HEK293 (cell line): Measurements from ENCODE around the gene WNT1.
A peak's percentile ranks its signal among the peaks of the same experiment; 100 is the strongest.

ENCODE experiments used
- BCL11A ChIP-seq: fragments of 450-650 bp; formaldehyde crosslinking; IDR thresholded peaks from 2 replicates; pipeline ENCODE4 v1.5.1; 2016; ENCODE audit warnings: low read depth, missing biosample characterization, missing genetic modification characterization
- FEZF1 ChIP-seq: fragments of 450-650 bp; formaldehyde crosslinking; IDR thresholded peaks from 2 replicates; pipeline ENCODE4 v1.5.1; 2016; ENCODE audit warnings: missing biosample characterization, missing genetic modification characterization
- GLI2 ChIP-seq: fragments of 450-650 bp; formaldehyde crosslinking; IDR thresholded peaks from 2 replicates; pipeline ENCODE4; 2017; ENCODE audit warnings: missing biosample characterization, missing genetic modification characterization, low read depth, borderline replicate concordance
- OSR2 ChIP-seq: fragments of 450-650 bp; formaldehyde crosslinking; IDR thresholded peaks from 2 replicates; pipeline ENCODE4 v1.5.1; 2016; ENCODE audit warnings: missing biosample characterization, missing genetic modification characterization
- PBX3 ChIP-seq: sonication (generic); formaldehyde crosslinking; IDR thresholded peaks from 2 replicates; pipeline ENCODE4 v1.8.1; 2022; ENCODE audit warnings: mild to moderate bottlenecking, moderate library complexity, missing genetic modification reagents
- SALL2 ChIP-seq: fragments of 450-650 bp; formaldehyde crosslinking; IDR thresholded peaks from 2 replicates; pipeline ENCODE4 v1.5.0; 2017; ENCODE audit warnings: missing biosample characterization, mild to moderate bottlenecking, missing genetic modification characterization, borderline replicate concordance
- SP2 ChIP-seq: fragments of 450-650 bp; formaldehyde crosslinking; IDR thresholded peaks from 2 replicates; pipeline ENCODE4 v1.5.1; 2016; ENCODE audit warnings: missing biosample characterization, missing genetic modification characterization
- TCF7L2 ChIP-seq: IDR thresholded peaks from 2 replicates; pipeline ENCODE4 v1.6.1; 2011; ENCODE audit warnings: low read depth, mild to moderate bottlenecking, inconsistent platforms, low read length, moderate library complexity, borderline replicate concordance
- TSHZ1 ChIP-seq: fragments of 450-650 bp; formaldehyde crosslinking; IDR thresholded peaks from 2 replicates; pipeline ENCODE4 v1.5.1; 2016; ENCODE audit warnings: missing biosample characterization, missing genetic modification characterization, borderline replicate concordance
- WT1 ChIP-seq: fragments of 450-650 bp; formaldehyde crosslinking; IDR thresholded peaks from 2 replicates; pipeline ENCODE4 v1.5.1; 2016; ENCODE audit warnings: missing biosample characterization, missing genetic modification characterization
- ZBTB49 ChIP-seq: fragments of 450-650 bp; formaldehyde crosslinking; IDR thresholded peaks from 2 replicates; pipeline ENCODE4 v1.5.1; 2016; ENCODE audit warnings: missing biosample characterization, missing genetic modification characterization, low read depth
- ZBTB8A ChIP-seq: fragments of 450-650 bp; formaldehyde crosslinking; IDR thresholded peaks from 2 replicates; pipeline ENCODE4 v1.5.1; 2016; ENCODE audit warnings: missing biosample characterization, missing genetic modification characterization
- ZEB2 ChIP-seq: fragments of 450-650 bp; formaldehyde crosslinking; IDR thresholded peaks from 2 replicates; pipeline ENCODE4 v1.5.1; 2016; ENCODE audit warnings: missing biosample characterization, missing genetic modification characterization
- ZFHX2 ChIP-seq: fragments of 450-650 bp; formaldehyde crosslinking; conservative IDR thresholded peaks from 2 replicates; pipeline ENCODE4 v1.5.1; 2016; ENCODE audit warnings: missing biosample characterization, missing genetic modification characterization
- ZFP41 ChIP-seq: fragments of 450-650 bp; formaldehyde crosslinking; IDR thresholded peaks from 2 replicates; pipeline ENCODE4 v1.5.1; 2016; ENCODE audit warnings: missing biosample characterization, missing genetic modification characterization, borderline replicate concordance
- ZNF155 ChIP-seq: fragments of 450-650 bp; formaldehyde crosslinking; IDR thresholded peaks from 2 replicates; pipeline ENCODE4 v1.5.1; 2016; ENCODE audit warnings: missing biosample characterization, missing genetic modification characterization
- ZNF214 ChIP-seq: fragments of 450-650 bp; formaldehyde crosslinking; IDR thresholded peaks from 2 replicates; pipeline ENCODE4 v1.5.1; 2017; ENCODE audit warnings: missing biosample characterization, mild to moderate bottlenecking, missing genetic modification characterization, borderline replicate concordance
- ZNF324 ChIP-seq: fragments of 450-650 bp; formaldehyde crosslinking; IDR thresholded peaks from 2 replicates; pipeline ENCODE4 v1.5.1; 2016; ENCODE audit warnings: missing biosample characterization, missing genetic modification characterization
- ZNF350 ChIP-seq: fragments of 450-650 bp; formaldehyde crosslinking; IDR thresholded peaks from 2 replicates; pipeline ENCODE4 v1.5.0; 2017; ENCODE audit warnings: missing biosample characterization, mild to moderate bottlenecking, missing genetic modification characterization
- ZNF394 ChIP-seq: fragments of 450-650 bp; formaldehyde crosslinking; IDR thresholded peaks from 2 replicates; pipeline ENCODE4 v1.5.1; 2016; ENCODE audit warnings: missing biosample characterization, missing genetic modification characterization, mild to moderate bottlenecking, moderate library complexity, borderline replicate concordance
- ZNF404 ChIP-seq: fragments of 450-650 bp; formaldehyde crosslinking; IDR thresholded peaks from 2 replicates; pipeline ENCODE4 v1.5.1; 2017; ENCODE audit warnings: missing biosample characterization, missing genetic modification characterization
- ZNF571 ChIP-seq: fragments of 450-650 bp; formaldehyde crosslinking; IDR thresholded peaks from 2 replicates; pipeline ENCODE4 v1.5.0; 2017; ENCODE audit warnings: missing biosample characterization, missing genetic modification characterization
- ZNF704 ChIP-seq: fragments of 450-650 bp; formaldehyde crosslinking; IDR thresholded peaks from 2 replicates; pipeline ENCODE4 v1.5.1; 2016; ENCODE audit warnings: missing biosample characterization, missing genetic modification characterization
- TF ChIP-seq, protein P1 (sequence below): fragments of 450-650 bp; formaldehyde crosslinking; IDR thresholded peaks from 2 replicates; pipeline ENCODE4 v1.5.1; 2017; ENCODE audit warnings: missing biosample characterization, missing genetic modification characterization
- TF ChIP-seq, protein P2 (sequence below): fragments of 450-650 bp; formaldehyde crosslinking; IDR thresholded peaks from 2 replicates; pipeline ENCODE4 v1.5.1; 2016; ENCODE audit warnings: missing biosample characterization, missing genetic modification characterization

The WNT1 gene

GRCh38 chr12:49019443-49020324 is 41.6 kb downstream of the WNT1 start (continued):
- peak; percentile 27; the same call in 1 of the 2 replicates for TF ChIP-seq OSR2 (tag by site-specific recombination)
- no peak for TF ChIP-seq SP2 (tag by site-specific recombination)
- no peak for TF ChIP-seq BCL11A (tag by site-specific recombination)
- no peak for TF ChIP-seq ZEB2
- TF ChIP-seq WT1, result 0 out of 2 replicates have a peak, but pooled peaks have one; percentile 24
- TF ChIP-seq GLI2 (tag by site-specific recombination), result no peak
- TF ChIP-seq ZNF214 (tag by site-specific recombination), result no peak
- TF ChIP-seq, protein P1, sequence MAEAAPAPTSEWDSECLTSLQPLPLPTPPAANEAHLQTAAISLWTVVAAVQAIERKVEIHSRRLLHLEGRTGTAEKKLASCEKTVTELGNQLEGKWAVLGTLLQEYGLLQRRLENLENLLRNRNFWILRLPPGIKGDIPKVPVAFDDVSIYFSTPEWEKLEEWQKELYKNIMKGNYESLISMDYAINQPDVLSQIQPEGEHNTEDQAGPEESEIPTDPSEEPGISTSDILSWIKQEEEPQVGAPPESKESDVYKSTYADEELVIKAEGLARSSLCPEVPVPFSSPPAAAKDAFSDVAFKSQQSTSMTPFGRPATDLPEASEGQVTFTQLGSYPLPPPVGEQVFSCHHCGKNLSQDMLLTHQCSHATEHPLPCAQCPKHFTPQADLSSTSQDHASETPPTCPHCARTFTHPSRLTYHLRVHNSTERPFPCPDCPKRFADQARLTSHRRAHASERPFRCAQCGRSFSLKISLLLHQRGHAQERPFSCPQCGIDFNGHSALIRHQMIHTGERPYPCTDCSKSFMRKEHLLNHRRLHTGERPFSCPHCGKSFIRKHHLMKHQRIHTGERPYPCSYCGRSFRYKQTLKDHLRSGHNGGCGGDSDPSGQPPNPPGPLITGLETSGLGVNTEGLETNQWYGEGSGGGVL, result 0 out of 2 replicates have a peak, but pooled peaks have one; percentile 19
- TF ChIP-seq ZNF350, result no peak
- TF ChIP-seq TSHZ1 (tag by site-specific recombination), result no peak
- no peak for TF ChIP-seq ZNF704
- TF ChIP-seq ZNF404 (tag by site-specific recombination), result no peak
- no peak for TF ChIP-seq PBX3 (CRISPR knock-in tag)
- TF ChIP-seq ZNF324 (tag by site-specific recombination), result no peak
- no peak for TF ChIP-seq ZNF155 (tag by site-specific recombination)
- TF ChIP-seq, protein P2, sequence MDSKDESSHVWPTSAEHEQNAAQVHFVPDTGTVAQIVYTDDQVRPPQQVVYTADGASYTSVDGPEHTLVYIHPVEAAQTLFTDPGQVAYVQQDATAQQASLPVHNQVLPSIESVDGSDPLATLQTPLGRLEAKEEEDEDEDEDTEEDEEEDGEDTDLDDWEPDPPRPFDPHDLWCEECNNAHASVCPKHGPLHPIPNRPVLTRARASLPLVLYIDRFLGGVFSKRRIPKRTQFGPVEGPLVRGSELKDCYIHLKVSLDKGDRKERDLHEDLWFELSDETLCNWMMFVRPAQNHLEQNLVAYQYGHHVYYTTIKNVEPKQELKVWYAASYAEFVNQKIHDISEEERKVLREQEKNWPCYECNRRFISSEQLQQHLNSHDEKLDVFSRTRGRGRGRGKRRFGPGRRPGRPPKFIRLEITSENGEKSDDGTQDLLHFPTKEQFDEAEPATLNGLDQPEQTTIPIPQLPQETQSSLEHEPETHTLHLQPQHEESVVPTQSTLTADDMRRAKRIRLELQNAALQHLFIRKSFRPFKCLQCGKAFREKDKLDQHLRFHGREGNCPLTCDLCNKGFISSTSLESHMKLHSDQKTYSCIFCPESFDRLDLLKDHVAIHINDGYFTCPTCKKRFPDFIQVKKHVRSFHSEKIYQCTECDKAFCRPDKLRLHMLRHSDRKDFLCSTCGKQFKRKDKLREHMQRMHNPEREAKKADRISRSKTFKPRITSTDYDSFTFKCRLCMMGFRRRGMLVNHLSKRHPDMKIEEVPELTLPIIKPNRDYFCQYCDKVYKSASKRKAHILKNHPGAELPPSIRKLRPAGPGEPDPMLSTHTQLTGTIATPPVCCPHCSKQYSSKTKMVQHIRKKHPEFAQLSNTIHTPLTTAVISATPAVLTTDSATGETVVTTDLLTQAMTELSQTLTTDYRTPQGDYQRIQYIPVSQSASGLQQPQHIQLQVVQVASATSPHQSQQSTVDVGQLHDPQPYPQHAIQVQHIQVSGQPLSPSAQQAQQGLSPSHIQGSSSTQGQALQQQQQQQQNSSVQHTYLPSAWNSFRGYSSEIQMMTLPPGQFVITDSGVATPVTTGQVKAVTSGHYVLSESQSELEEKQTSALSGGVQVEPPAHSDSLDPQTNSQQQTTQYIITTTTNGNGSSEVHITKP (tag by site-specific recombination), result peak; percentile 84
- no peak for TF ChIP-seq ZBTB49
- TF ChIP-seq ZNF394 (tag by site-specific recombination), result no peak
- TF ChIP-seq ZFHX2 (tag by site-specific recombination), result no peak
- TF ChIP-seq FEZF1, result no peak
- no peak for TF ChIP-seq TCF7L2
- TF ChIP-seq ZBTB8A, result no peak
- TF ChIP-seq ZNF571, result no peak
- TF ChIP-seq SALL2 (tag by site-specific recombination), result no peak
- no peak for TF ChIP-seq ZFP41
